K562 (cell line): ENCODE measurements around the gene SMG6. TPM values are rescaled to one million over a fixed set of nuclear protein-coding genes. Genes with fewer than 3 reads are reported as not detected.

Experiments used
- ATAC-seq: fragments of 200-7000 bp; cut with Tn5 transposase; 3 replicates; pipeline ENCODE4 v1.9.1; 2020; ENCODE audit warnings: moderate library complexity
- BruUV-seq: library from RNA; stranded (reverse); fragments of 400-500 nt; replicated peaks from 2 replicates; lab custom pipeline; 2021; lab: Mats Ljungman, UMichigan
- CTCF ChIA-PET: fragments of 300-600 bp; formaldehyde crosslinking; extraction: SDS; loops from one replicate; lab custom pipeline; 2021; ENCODE audit warnings: low intra/inter-chr PET ratio; lab: Yijun Ruan, JAX
- POLR2A ChIA-PET: fragments of 300-600, 350-650 bp; sonication (Branson Sonifier 250); formaldehyde crosslinking; extraction: SDS; loops from one replicate; lab custom pipeline; 2021; ENCODE audit warnings: antibody characterized with exemption, inconsistent platforms; lab: Yijun Ruan, JAX
- DNase-seq, 4 experiments: peaks; one replicate each; pipeline versions ENCODE4 v3.0.0 to v3.0.0-alpha.2; 2011 to 2018; ENCODE audit warnings: low spot score in 3 of 4, mixed read lengths in 3 of 4; ENCODE audit errors: extremely low read depth in 1 of 4
- FAIRE-seq: peaks from 2 replicates; lab custom pipeline; 2011; peaks lifted over from hg19 to GRCh38; lab: Jason Lieb, UNC
- H2AFZ ChIP-seq: 2 replicates; pipeline ENCODE4 v1.6.0; 2011; ENCODE audit warnings: low read depth, low read length, control low read depth, inconsistent platforms
- H3K27ac ChIP-seq: fragments of 200-600 bp; 3 replicates; pipeline ENCODE4 v1.8.0; 2011; ENCODE audit warnings: low read depth, mild to moderate bottlenecking, control low read depth, inconsistent platforms, low read length, moderate library complexity, mixed read lengths; ENCODE audit errors: extremely low read depth
- H3K27me3 ChIP-seq, 2 experiments: fragments of 300-600 bp in 1 of 2; 2 replicates in 1 of 2; 3 replicates in 1 of 2; pipeline versions ENCODE4 v1.6.0 to v1.8.0; 2011; ENCODE audit warnings: inconsistent platforms in 2 of 2, low read length in 2 of 2, mild to moderate bottlenecking in 1 of 2, mixed read lengths in 1 of 2, moderate library complexity in 1 of 2; ENCODE audit not compliant: control insufficient read depth in 2 of 2, insufficient read depth in 2 of 2
- H3K36me3 ChIP-seq: fragments of 300-600 bp; 3 replicates; pipeline ENCODE4 v1.8.0; 2011; ENCODE audit warnings: mild to moderate bottlenecking, low read length, inconsistent platforms; ENCODE audit not compliant: control insufficient read depth, insufficient read depth
- H3K4me1 ChIP-seq, 2 experiments: fragments of 200-600 bp in 1 of 2; replicated peaks in 1 of 2; 2 replicates in 1 of 2; 3 replicates in 1 of 2; pipeline versions ENCODE4 v1.5.1 to v1.8.0; 2011; ENCODE audit warnings: inconsistent platforms in 2 of 2, low read length in 2 of 2, mild to moderate bottlenecking in 1 of 2, mixed read lengths in 1 of 2, moderate library complexity in 1 of 2; ENCODE audit not compliant: control insufficient read depth in 2 of 2, insufficient read depth in 2 of 2
- H3K4me2 ChIP-seq: 2 replicates; pipeline ENCODE4 v1.6.1; 2011; ENCODE audit warnings: low read length, control low read depth, inconsistent platforms, mixed read lengths; ENCODE audit not compliant: insufficient read depth
- H3K4me3 ChIP-seq: fragments of 200-600 bp; sonication (generic), shearing (Covaris generic); 2 replicates; pipeline ENCODE4 v1.5.1; 2016; ENCODE audit warnings: control low read depth, inconsistent platforms
- H3K79me2 ChIP-seq: fragments of 200-600 bp; 3 replicates; pipeline ENCODE4 v1.8.0; 2011; ENCODE audit warnings: low read length, inconsistent platforms; ENCODE audit not compliant: control insufficient read depth, insufficient read depth
- H3K9ac ChIP-seq, 2 experiments: 2 replicates each; pipeline versions ENCODE4 v1.6.0 to v1.6.1; 2011; ENCODE audit warnings: low read depth in 2 of 2, low read length in 2 of 2, control low read depth in 1 of 2, inconsistent platforms in 1 of 2, mild to moderate bottlenecking in 1 of 2, mixed read lengths in 1 of 2; ENCODE audit not compliant: insufficient read depth in 1 of 2
- H3K9me1 ChIP-seq: one replicate; pipeline ENCODE4 v1.6.0; 2011; ENCODE audit warnings: inconsistent platforms, mild to moderate bottlenecking, low read length, moderate library complexity; ENCODE audit not compliant: control insufficient read depth, insufficient read depth
- H3K9me3 ChIP-seq: replicated peaks from 2 replicates; pipeline ENCODE4 v1.5.1; 2011; ENCODE audit warnings: low read depth, low read length, inconsistent platforms; ENCODE audit not compliant: control insufficient read depth, insufficient read depth
- H4K20me1 ChIP-seq: replicated peaks from 2 replicates; pipeline ENCODE4 v1.6.1; 2011; ENCODE audit warnings: low read length, inconsistent platforms, mixed read lengths; ENCODE audit not compliant: control insufficient read depth, insufficient read depth
- ATF2 ChIP-seq: sonication (generic); formaldehyde crosslinking; IDR thresholded peaks from 2 replicates; pipeline ENCODE4 v1.8.1; 2022; ENCODE audit warnings: missing genetic modification reagents
- FOXA3 ChIP-seq, 2 experiments: fragments of 450-650 bp in 1 of 2; sonication (generic) in 1 of 2; formaldehyde crosslinking; IDR thresholded peaks in 1 of 2; conservative IDR thresholded peaks in 1 of 2; 2 replicates each; pipeline versions ENCODE4 v1.4.0 to v1.8.0; 2020 to 2022; ENCODE audit warnings: mild to moderate bottlenecking in 2 of 2, missing genetic modification reagents in 1 of 2
- MYNN ChIP-seq, 2 experiments: sonication (generic); formaldehyde crosslinking in 1 of 2; IDR thresholded peaks; 2 replicates each; pipeline versions ENCODE4 v1.5.0 to v1.6.1; 2016 to 2020; ENCODE audit warnings: antibody characterized with exemption in 1 of 2, missing genetic modification reagents in 1 of 2
- RCOR1 ChIP-seq, 2 experiments: IDR thresholded peaks; 2 replicates each; pipeline ENCODE4 v1.6.1; 2012; ENCODE audit warnings: low read depth in 2 of 2, low read length in 2 of 2, borderline replicate concordance in 1 of 2, improper control_type of control experiment in 1 of 2
- ZBTB33 ChIP-seq: sonication (generic); formaldehyde crosslinking; IDR thresholded peaks from 2 replicates; pipeline ENCODE4 v1.8.1; 2023; ENCODE audit warnings: mild to moderate bottlenecking, missing genetic modification reagents
- WGBS: fragments of 100-300 bp; shearing (Covaris generic); methylation state at CpG from one replicate; pipeline ENCODE4 v1.1.6; 2016; ENCODE audit warnings: low coverage, mixed read lengths; ENCODE audit not compliant: insufficient coverage; ENCODE audit errors: missing lambda C conversion rate; 5-methylcytosine and 5-hydroxymethylcytosine counted together
- in situ Hi-C: fragments of 300-500 bp; cut with MboI; formaldehyde crosslinking; loops from 4 replicates; pipeline ENCODE4 v1.15.0; 2018; ENCODE audit warnings: inconsistent platforms, mixed read lengths
- intact Hi-C: fragments of 100-400 bp; cut with micrococcal nuclease; formaldehyde crosslinking; loops from 2 replicates; pipeline ENCODE4 v1.14.2; 2022
- polyA plus RNA-seq, 8 experiments: library from polyadenylated mRNA; depleted of rRNA in 4 of 8; stranded (reverse) in 5 of 8; unstranded in 3 of 8; fragments of >200 nt; fragmentation: Nextera tagmentation in 2 of 8; fragmentation: Illumina TruSeq in 1 of 8; extraction: Ambion mirVana in 2 of 8; extraction: Trizol in 1 of 8; gene quantifications; 2 replicates each; pipeline versions ENCODE4 v1.2.1 to v1.2.3, GENCODE V29; 2011 to 2014; ENCODE audit warnings: inconsistent platforms in 1 of 8, missing spikeins in 1 of 8
- total RNA-seq, 7 experiments: library from RNA; depleted of rRNA in 6 of 7; stranded (reverse); fragments of >200 nt in 6 of 7; fragmentation: Illumina TruSeq in 2 of 7; extraction: Trizol in 2 of 7; gene quantifications; 2 replicates each; pipeline versions ENCODE4 v1.2.1 to v1.2.3, GENCODE V29; 2011 to 2021; ENCODE audit warnings: low replicate concordance in 1 of 7

SMG6 gene
- total and polyA plus RNA-seq, 9 of the 15 experiments (the other 6 are each of a cell fraction or from before 2014, with no cell fraction given), result 0.44 to 13.9 (median 6.0) TPM

DNA sequence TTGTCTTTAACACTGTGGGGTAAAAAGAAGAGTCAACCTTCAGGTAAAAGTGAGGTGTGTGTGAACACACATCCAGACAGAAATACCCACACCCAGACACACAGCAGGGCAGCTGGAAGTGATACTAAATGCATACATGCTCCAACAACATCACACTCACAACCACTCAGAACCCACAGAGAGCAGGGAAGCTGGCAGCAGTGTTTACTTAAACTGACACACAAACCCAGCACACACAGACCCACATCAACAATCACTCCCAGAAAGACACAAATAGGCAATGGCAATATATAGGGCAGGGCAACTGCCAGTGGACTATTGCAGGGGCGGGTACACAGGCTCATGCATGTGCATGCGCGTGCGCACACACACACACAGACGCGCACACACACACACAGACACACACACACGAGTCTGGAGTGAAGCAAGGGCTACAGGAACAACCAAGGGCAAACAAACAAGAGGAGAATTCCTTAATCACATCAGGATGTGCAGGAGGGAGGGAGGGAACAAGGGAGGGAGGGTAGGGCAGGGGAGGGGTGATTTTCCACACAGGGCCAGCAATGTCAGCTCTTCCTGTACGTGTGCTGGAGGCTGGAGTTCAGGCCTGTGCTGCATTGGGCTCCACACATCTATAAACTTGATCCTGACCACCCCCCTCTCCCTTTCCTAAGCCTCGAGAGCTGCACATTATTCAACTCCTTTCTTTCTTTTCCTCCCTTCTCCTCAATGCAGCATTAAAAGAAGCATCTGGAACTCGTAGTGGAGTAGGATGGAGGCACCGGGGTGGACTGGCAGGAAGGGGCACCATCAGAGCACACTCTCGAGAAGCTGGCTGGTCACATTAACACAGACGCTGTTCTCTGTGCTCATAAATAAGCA is 218.6 kb downstream of the SMG6 start:
- CTCF ChIA-PET, result no interaction called here
- DNase-seq, result no peak
- no peaks in the 10 kb centered on the region for H3K79me2 ChIP-seq
- H2AFZ ChIP-seq, result no peak overlapping the region
- H3K27ac ChIP-seq, result peak overlapping the region; percentile 56; the same call in 2 of the 3 replicates
- FAIRE-seq, result peak; percentile 37
- H3K36me3 ChIP-seq, result peaks cover 13% of the 10 kb centered on the region; the same call in 2 of the 3 replicates
- no peak overlapping the region for H3K4me3 ChIP-seq
- 0 out of 2 replicates have a peak overlapping the region, but pooled peaks have one; percentile 14 for H3K4me2 ChIP-seq
- no peak for ATAC-seq
- no peaks in the 10 kb centered on the region for H3K9me1 ChIP-seq
- no peaks in the 10 kb centered on the region for H3K9me3 ChIP-seq
- intact Hi-C loops, result no loop called here
- peaks cover 34 to 46% of the 10 kb centered on the region in 2 experiments for H3K4me1 ChIP-seq
- peak overlapping the region in 1 of 2 experiments; percentile 82; a peak in 2 of 4 replicates for H3K9ac ChIP-seq
- BruUV-seq, result no TSS peak
- TF ChIP-seq RCOR1 (IDR thresholded peaks at IDR 0.05; ENCODE audit: borderline replicate concordance in 1 of 2, low read depth in 2 of 2, low read length in 2 of 2) (0 out of 4 replicates have a peak, but pooled peaks of 1 of the 2 experiments have one; percentile 0), ZBTB33 (CRISPR knock-in tag) (peak; percentile 50; the same call in 1 of the 2 replicates), FOXA3 (CRISPR knock-in tag; conservative IDR thresholded peaks at IDR 0.05 in 1 of 2, IDR thresholded peaks at IDR 0.05 in 1 of 2) (0 out of 4 replicates have a peak, but pooled peaks of 1 of the 2 experiments have one; percentile 10), ATF2 (CRISPR knock-in tag) (no peak), MYNN (IDR thresholded peaks at IDR 0.05) (0 out of 2 replicates have a peak, but pooled peaks have one; percentile 1), MYNN (CRISPR knock-in tag; IDR thresholded peaks at IDR 0.05) (no peak)
- TF ChIP-seq, all 486 proteins: peak for 4
- in situ Hi-C loops, result no loop called here
- POLR2A ChIA-PET, result interaction anchor here (0.6 to 1.0 kb wide), 2 partner anchors 8 to 27 kb away, joined by 3 read pairs; no protein-coding TSS in a partner anchor
- H3K27me3 ChIP-seq, result no peaks in the 10 kb centered on the region
- H4K20me1 ChIP-seq, result no peaks in the 10 kb centered on the region; the same call in 1 of the 2 replicates
- WGBS, result 82% methylated on average over 6 of the region's 13 CpGs
